SU-DHL-6 (cell line): ENCODE data around the gene ST3GAL4.

ENCODE experiments used
- EZH2phosphoT487 ChIP-seq: fragments of 200-600 bp; sonication (generic), shearing (Covaris generic); conservative IDR thresholded peaks from 2 replicates; pipeline ENCODE4 v1.6.1; 2018; ENCODE audit warnings: mild to moderate bottlenecking, antibody characterized with exemption, low read length, moderate library complexity, mixed read lengths
- TF ChIP-seq, protein P1 (sequence below): fragments of 200-600 bp; sonication (generic); IDR thresholded peaks from one replicate; pipeline ENCODE4 v1.5.1; 2017; ENCODE audit warnings: antibody characterized with exemption, mild to moderate bottlenecking, low read length, moderate library complexity; ENCODE audit not compliant: insufficient read depth, poor library complexity, severe bottlenecking

GRCh38 chr11:126317432-126317755 lies 38.1 kb upstream of the ST3GAL4 start:
- TF ChIP-seq, protein P1, sequence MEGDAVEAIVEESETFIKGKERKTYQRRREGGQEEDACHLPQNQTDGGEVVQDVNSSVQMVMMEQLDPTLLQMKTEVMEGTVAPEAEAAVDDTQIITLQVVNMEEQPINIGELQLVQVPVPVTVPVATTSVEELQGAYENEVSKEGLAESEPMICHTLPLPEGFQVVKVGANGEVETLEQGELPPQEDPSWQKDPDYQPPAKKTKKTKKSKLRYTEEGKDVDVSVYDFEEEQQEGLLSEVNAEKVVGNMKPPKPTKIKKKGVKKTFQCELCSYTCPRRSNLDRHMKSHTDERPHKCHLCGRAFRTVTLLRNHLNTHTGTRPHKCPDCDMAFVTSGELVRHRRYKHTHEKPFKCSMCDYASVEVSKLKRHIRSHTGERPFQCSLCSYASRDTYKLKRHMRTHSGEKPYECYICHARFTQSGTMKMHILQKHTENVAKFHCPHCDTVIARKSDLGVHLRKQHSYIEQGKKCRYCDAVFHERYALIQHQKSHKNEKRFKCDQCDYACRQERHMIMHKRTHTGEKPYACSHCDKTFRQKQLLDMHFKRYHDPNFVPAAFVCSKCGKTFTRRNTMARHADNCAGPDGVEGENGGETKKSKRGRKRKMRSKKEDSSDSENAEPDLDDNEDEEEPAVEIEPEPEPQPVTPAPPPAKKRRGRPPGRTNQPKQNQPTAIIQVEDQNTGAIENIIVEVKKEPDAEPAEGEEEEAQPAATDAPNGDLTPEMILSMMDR: no peak
- no peak for TF ChIP-seq EZH2phosphoT487
